GM13976 (cell line): ENCODE results near the gene NLGN1.

ENCODE experiments used
- DNase-seq: peaks from one replicate; pipeline ENCODE4 v3.0.0; 2012; ENCODE audit warnings: low spot score
- CTCF ChIP-seq: IDR thresholded peaks from 2 replicates; pipeline ENCODE4 v1.5.1; 2012; ENCODE audit warnings: borderline replicate concordance, mild to moderate bottlenecking; ENCODE audit not compliant: insufficient read depth; ENCODE audit errors: extremely low read depth, missing control alignments, control extremely low read depth
- in situ Hi-C: fragments of 300-500 bp; cut with MboI; formaldehyde crosslinking; loops from one replicate; pipeline ENCODE4 v1.12.0; 2022; ENCODE audit warnings: low sequenced_read_pairs, mixed read lengths, inconsistent platforms; ENCODE audit not compliant: unreplicated experiment

Gene NLGN1

GRCh38 chr3:174216019-174216418 lies 818.5 kb downstream of the NLGN1 start:
- DNase-seq, result no peak
- in situ Hi-C loops, result no loop called here
- no peak for TF ChIP-seq CTCF

GRCh38 chr3:174216946-174217718 lies 819.6 kb downstream of the NLGN1 start:
- TF ChIP-seq CTCF, result no peak
- DNase-seq, result no peak
- in situ Hi-C loops, result no loop called here

GRCh38 chr3:174218016-174218415 lies 820.5 kb downstream of the NLGN1 start:
- no peak for TF ChIP-seq CTCF
- no peak for DNase-seq
- in situ Hi-C loops, result no loop called here

GRCh38 chr3:174219738-174220137 lies 822.2 kb downstream of the NLGN1 start:
- no peak for DNase-seq
- in situ Hi-C loops, result no loop called here
- no peak for TF ChIP-seq CTCF

GRCh38 chr3:174220775-174221554 lies 823.4 kb downstream of the NLGN1 start:
- DNase-seq, result no peak
- TF ChIP-seq CTCF, result no peak
- in situ Hi-C loops, result no loop called here

GRCh38 chr3:174223042-174223441 lies 825.5 kb downstream of the NLGN1 start:
- DNase-seq, result no peak
- TF ChIP-seq CTCF, result no peak
- in situ Hi-C loops, result no loop called here
